HepG2 (cell line): ENCODE data around the gene RASSF4. TPM values are rescaled to one million over a fixed set of nuclear protein-coding genes. Genes with fewer than 3 reads are reported as not detected.

ENCODE experiments used
- DMTF1 ChIP-seq: sonication (generic); formaldehyde crosslinking; IDR thresholded peaks from 2 replicates; pipeline ENCODE4 v1.4.0; 2020; ENCODE audit warnings: mild to moderate bottlenecking, missing genetic modification reagents
- ERF ChIP-seq: IDR thresholded peaks from 2 replicates; pipeline ENCODE4 v1.6.1; 2018; ENCODE audit warnings: missing biosample characterization, missing genetic modification reagents
- JARID2 ChIP-seq: sonication (generic); formaldehyde crosslinking; IDR thresholded peaks from 2 replicates; pipeline ENCODE4 v1.8.1; 2023; ENCODE audit warnings: missing genetic modification reagents, inconsistent platforms; ENCODE audit not compliant: insufficient replicate concordance
- JUND ChIP-seq: sonication (generic); formaldehyde crosslinking; IDR thresholded peaks from 2 replicates; pipeline ENCODE4 v1.8.0; 2022; ENCODE audit warnings: mild to moderate bottlenecking, missing genetic modification reagents
- KMT2B ChIP-seq: IDR thresholded peaks from 2 replicates; pipeline ENCODE4 v1.6.1; 2016; ENCODE audit warnings: missing genetic modification reagents, missing compliant biosample characterization
- MYNN ChIP-seq: sonication (generic); formaldehyde crosslinking; IDR thresholded peaks from 2 replicates; pipeline ENCODE4 v1.4.0; 2020; ENCODE audit warnings: mild to moderate bottlenecking, low read depth, missing genetic modification reagents
- NFE2 ChIP-seq: sonication (generic); formaldehyde crosslinking; IDR thresholded peaks from 2 replicates; pipeline ENCODE4 v1.4.0; 2020; ENCODE audit warnings: missing genetic modification reagents
- PRPF4 ChIP-seq: fragments of 200-400 bp; formaldehyde crosslinking; IDR thresholded peaks from 2 replicates; pipeline ENCODE4 v1.6.1; 2016; ENCODE audit warnings: low read length, low read depth; ENCODE audit not compliant: poor library complexity, severe bottlenecking
- PTBP1 ChIP-seq: fragments of 200-400 bp; formaldehyde crosslinking; IDR thresholded peaks from 2 replicates; pipeline ENCODE4 v1.6.1; 2018; ENCODE audit warnings: low read length, low read depth; ENCODE audit not compliant: poor library complexity, severe bottlenecking
- RFXANK ChIP-seq: IDR thresholded peaks from 2 replicates; pipeline ENCODE4 v1.6.1; 2016
- THRA ChIP-seq: sonication (generic); formaldehyde crosslinking; IDR thresholded peaks from 2 replicates; pipeline ENCODE4 v1.4.0; 2020; ENCODE audit warnings: missing genetic modification reagents, borderline replicate concordance
- TMF1 ChIP-seq: sonication (generic); formaldehyde crosslinking; IDR thresholded peaks from 2 replicates; pipeline ENCODE4 v1.8.1; 2022; ENCODE audit warnings: low read depth, missing genetic modification reagents
- ZBED4 ChIP-seq: sonication (generic); formaldehyde crosslinking; IDR thresholded peaks from 2 replicates; pipeline ENCODE4 v1.4.0; 2020; ENCODE audit warnings: missing genetic modification reagents, borderline replicate concordance
- ZNF138 ChIP-seq: sonication (generic); formaldehyde crosslinking; IDR thresholded peaks from 2 replicates; pipeline ENCODE4 v1.5.0; 2020; ENCODE audit warnings: mild to moderate bottlenecking, low read depth, missing genetic modification reagents
- ZNF205 ChIP-seq: IDR thresholded peaks from 2 replicates; pipeline ENCODE4 v1.6.1; 2018; ENCODE audit warnings: missing biosample characterization, missing genetic modification reagents
- ZNF431 ChIP-seq: sonication (generic); formaldehyde crosslinking; IDR thresholded peaks from 2 replicates; pipeline ENCODE4 v1.9.0; 2022; ENCODE audit warnings: missing genetic modification reagents, low read depth, mild to moderate bottlenecking, borderline replicate concordance
- ZNF512 ChIP-seq: sonication (generic); formaldehyde crosslinking; IDR thresholded peaks from 2 replicates; pipeline ENCODE4 v1.4.0; 2020; ENCODE audit warnings: mild to moderate bottlenecking, missing genetic modification reagents
- ZNF574 ChIP-seq: sonication (generic); formaldehyde crosslinking; IDR thresholded peaks from 2 replicates; pipeline ENCODE4 v1.4.0; 2020; ENCODE audit warnings: missing genetic modification reagents
- ZNF607 ChIP-seq: sonication (generic); formaldehyde crosslinking; IDR thresholded peaks from 2 replicates; pipeline ENCODE4 v1.5.1; 2020; ENCODE audit warnings: missing genetic modification reagents, mild to moderate bottlenecking, borderline replicate concordance
- polyA plus RNA-seq, 8 experiments: library from polyadenylated mRNA; depleted of rRNA in 3 of 8; stranded (reverse) in 7 of 8; unstranded in 1 of 8; fragments of >200 nt; fragmentation: Illumina TruSeq in 4 of 8; extraction: Trizol in 4 of 8; gene quantifications; 2 replicates each; pipeline versions ENCODE4 v1.2.1 to v1.2.3, GENCODE V29; 2011 to 2016; ENCODE audit warnings: low read depth in 4 of 8, missing spikeins in 1 of 8, mixed read lengths in 1 of 8; ENCODE audit not compliant: insufficient read depth in 1 of 8
- total RNA-seq, 5 experiments: library from RNA; depleted of rRNA; stranded (reverse); fragments of >200 nt; fragmentation: Illumina TruSeq; extraction: Trizol; gene quantifications; 2 replicates each; pipeline ENCODE4 v1.2.3, GENCODE V29; 2016; ENCODE audit warnings: low read depth in 1 of 5

RASSF4 gene
- total and polyA plus RNA-seq, 2 of the 13 experiments (the other 11 are each of a cell fraction or from before 2014, with no cell fraction given), result 34.0 to 51.7 TPM

GRCh38 chr10:44927352-44927751, 32.2 kb upstream of the RASSF4 start (continued):
- no peak for TF ChIP-seq PTBP1
- no peak for TF ChIP-seq ZNF512
- peak; percentile 42; the same call in 1 of the 2 replicates for TF ChIP-seq ZBED4
- no peak for TF ChIP-seq NFE2 (CRISPR knock-in tag)
- no peak for TF ChIP-seq DMTF1 (CRISPR knock-in tag)
- TF ChIP-seq ERF, result no peak
- TF ChIP-seq RFXANK, result no peak
- 0 out of 2 replicates have a peak, but pooled peaks have one; percentile 27 for TF ChIP-seq ZNF205 (CRISPR knock-in tag)
- TF ChIP-seq ZNF138 (CRISPR knock-in tag), result no peak
- TF ChIP-seq JARID2, result no peak
- no peak for TF ChIP-seq TMF1 (CRISPR knock-in tag)
- no peak for TF ChIP-seq ZNF574 (CRISPR knock-in tag)
- no peak for TF ChIP-seq PRPF4
- TF ChIP-seq MYNN (CRISPR knock-in tag), result no peak
- TF ChIP-seq ZNF607 (CRISPR knock-in tag), result no peak
- no peak for TF ChIP-seq ZNF431
- TF ChIP-seq JUND, result no peak
- TF ChIP-seq KMT2B (CRISPR knock-in tag), result no peak
- TF ChIP-seq THRA, result peak; percentile 62; the same call in 1 of the 2 replicates
